Activated T-cell treated with anti-CD3 and anti-CD28 coated beads, Interleukin-2, amount 50 U/mL, for 4 hours (primary cell): ENCODE results near the gene EDEM1. TPM values are rescaled to one million over a fixed set of nuclear protein-coding genes. Genes with fewer than 3 reads are reported as not detected.

Experiments
- ATAC-seq, 2 donors: fragments of 200-7000 bp; cut with Tn5 transposase; one replicate each; pipeline ENCODE4 v1.10.0; 2021
- DNase-seq: peaks from one replicate; pipeline ENCODE4 v3.0.0-alpha.2; 2020
- H3K27me3 Mint-ChIP-seq: one replicate; pipeline ENCODE4 v1.8.0; 2021; ENCODE audit warnings: low read depth, mixed read lengths
- H3K36me3 Mint-ChIP-seq: one replicate; pipeline ENCODE4 v1.8.0; 2022; ENCODE audit warnings: mixed read lengths; ENCODE audit not compliant: insufficient read depth
- H3K4me1 Mint-ChIP-seq: one replicate; pipeline ENCODE4 v1.8.0; 2021; ENCODE audit warnings: low read depth, mixed read lengths
- H3K4me3 Mint-ChIP-seq: one replicate; pipeline ENCODE4 v1.8.0; 2021; ENCODE audit warnings: mild to moderate bottlenecking, moderate library complexity, mixed read lengths
- H3K9me3 Mint-ChIP-seq: one replicate; pipeline ENCODE4 v1.8.0; 2021; ENCODE audit warnings: mixed read lengths
- total RNA-seq, 3 donors: library from RNA; stranded (reverse); gene quantifications; one replicate each; pipeline ENCODE4 v1.2.1, GENCODE V29; 2021

EDEM1 gene
- total RNA-seq, 3 donors from 2014 or later, result 94.0 to 138 (median 97.2) TPM

GRCh38 chr3:5198986-5199731, 11.7 kb downstream of the EDEM1 start:
- DNase-seq, result no peak
- Mint-ChIP-seq H3K9me3 (peaks cover 13% of the 10 kb centered on the region), H3K4me1 (peaks cover 68% of the 10 kb centered on the region), H3K4me3 (no peak overlapping the region), H3K27me3 (no peaks in the 10 kb centered on the region), H3K36me3 (peaks cover 57% of the 10 kb centered on the region)
- ATAC-seq, result no peak

- Mint-ChIP-seq H3K36me3 (peaks cover 67% of the 10 kb centered on the region), H3K9me3 (peaks cover 7% of the 10 kb centered on the region), H3K27me3 (no peaks in the 10 kb centered on the region), H3K4me1 (peaks cover 59% of the 10 kb centered on the region), H3K4me3 (no peak overlapping the region)
- DNase-seq (no peak), ATAC-seq (no peak)
These were observed 14.0 kb downstream of the EDEM1 start for GRCh38 chr3:5201536-5201935.

DNA sequence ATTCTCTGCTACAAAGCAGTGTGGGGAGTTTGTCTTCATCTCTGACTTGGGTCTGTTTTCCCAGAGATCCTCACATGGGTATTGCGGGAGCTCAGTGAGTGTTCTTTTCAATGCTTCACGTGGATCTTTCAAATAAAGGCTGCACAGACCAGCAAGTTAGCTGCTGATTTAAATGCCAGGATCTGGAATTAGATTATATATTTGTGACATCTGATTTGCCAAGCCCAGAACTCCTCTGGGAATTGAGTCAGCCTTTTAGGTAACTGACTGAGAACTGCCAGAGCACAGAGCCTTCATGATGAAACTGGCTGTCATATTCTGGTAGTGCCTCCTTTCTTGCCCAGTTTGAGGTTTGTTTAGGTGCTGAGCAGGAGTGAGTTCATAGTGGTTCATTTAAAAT, 14.7 kb downstream of the EDEM1 start:
- H3K4me3 Mint-ChIP-seq, result no peak overlapping the region
- H3K36me3 Mint-ChIP-seq, result peaks cover 67% of the 10 kb centered on the region
- peaks cover 4% of the 10 kb centered on the region for H3K9me3 Mint-ChIP-seq
- DNase-seq, result no peak
- ATAC-seq, result no peak
- no peaks in the 10 kb centered on the region for H3K27me3 Mint-ChIP-seq
- H3K4me1 Mint-ChIP-seq, result peaks cover 52% of the 10 kb centered on the region

DNA sequence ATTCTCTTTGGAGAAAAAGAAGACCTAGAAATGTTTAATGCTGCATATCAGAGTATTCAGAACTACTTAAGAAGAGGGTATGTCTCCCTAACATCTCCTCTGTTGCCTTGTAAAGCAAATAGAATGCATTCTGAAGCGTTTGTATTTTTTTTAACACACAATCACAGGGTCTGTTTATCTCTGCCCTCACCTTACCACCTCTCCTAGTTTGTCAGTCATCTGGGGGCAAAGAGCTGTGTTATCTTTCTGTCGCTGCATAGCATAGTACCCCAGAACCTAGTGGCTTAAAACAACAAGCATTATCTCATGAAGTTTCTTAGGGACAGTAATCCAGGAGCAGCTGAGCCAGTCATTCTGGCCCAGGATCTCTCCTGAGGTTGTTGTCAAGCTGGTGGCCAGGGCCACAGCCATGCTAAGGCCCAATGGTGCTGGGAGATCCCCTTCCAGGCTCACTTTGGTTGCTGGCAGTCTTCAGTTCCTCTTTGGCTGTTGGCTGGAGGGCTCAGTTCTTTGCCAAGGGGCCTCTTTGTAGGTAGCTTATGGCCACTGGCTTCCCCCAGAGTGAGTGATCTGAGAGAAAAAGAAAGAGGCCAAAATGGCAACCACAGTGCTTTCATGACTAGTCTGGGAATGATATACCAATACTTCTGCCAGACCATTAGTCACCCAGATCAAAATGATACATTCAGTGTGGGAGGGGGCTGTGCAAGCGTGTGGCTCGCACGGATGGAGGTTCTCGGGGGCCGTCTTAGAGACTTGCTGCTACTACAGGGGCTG, 17.8 kb downstream of the EDEM1 start:
- H3K4me3 Mint-ChIP-seq, result no peak overlapping the region
- H3K4me1 Mint-ChIP-seq, result peaks cover 23% of the 10 kb centered on the region
- no peaks in the 10 kb centered on the region for H3K27me3 Mint-ChIP-seq
- ATAC-seq, result peak; percentile 94 to 95
- DNase-seq, result no peak
- H3K9me3 Mint-ChIP-seq, result no peaks in the 10 kb centered on the region
- peaks cover 76% of the 10 kb centered on the region for H3K36me3 Mint-ChIP-seq

DNA sequence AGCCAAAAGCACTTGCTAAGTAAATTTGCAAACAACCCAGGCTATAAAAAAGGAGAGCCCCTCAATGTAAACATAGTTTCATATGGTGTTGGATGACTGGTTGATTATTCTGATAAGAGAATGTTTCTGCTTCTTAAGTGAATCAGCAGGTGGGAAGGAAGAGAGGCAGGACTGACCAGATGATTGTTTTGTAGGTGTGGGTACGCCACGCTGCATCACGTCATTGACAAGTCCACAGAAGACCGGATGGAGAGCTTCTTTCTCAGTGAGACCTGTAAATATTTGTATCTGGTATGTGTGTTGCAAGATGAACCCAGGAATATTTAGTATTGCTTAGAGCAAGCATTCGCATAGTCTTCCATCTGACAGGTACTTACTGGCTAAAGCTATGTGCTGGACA, 23.4 kb downstream of the EDEM1 start:
- Mint-ChIP-seq H3K36me3 (peaks cover 84% of the 10 kb centered on the region), H3K9me3 (no peaks in the 10 kb centered on the region), H3K27me3 (no peaks in the 10 kb centered on the region), H3K4me3 (no peak overlapping the region), H3K4me1 (peaks cover 5% of the 10 kb centered on the region)
- DNase-seq (no peak), ATAC-seq (no peak)

- Mint-ChIP-seq H3K4me1 (peaks cover 1% of the 10 kb centered on the region), H3K36me3 (peaks cover 80% of the 10 kb centered on the region), H3K27me3 (no peaks in the 10 kb centered on the region), H3K4me3 (no peak overlapping the region), H3K9me3 (no peaks in the 10 kb centered on the region)
- ATAC-seq (peak in 1 of 2 donors; percentile 30), DNase-seq (no peak)
These were observed 25.4 kb downstream of the EDEM1 start for GRCh38 chr3:5212628-5213573.

GRCh38 chr3:5213574-5213966, 26.1 kb downstream of the EDEM1 start:
- ATAC-seq (peak in 1 of 2 donors; percentile 34), DNase-seq (no peak)
- Mint-ChIP-seq H3K27me3 (no peaks in the 10 kb centered on the region), H3K4me3 (no peak overlapping the region), H3K4me1 (peaks cover 1% of the 10 kb centered on the region), H3K9me3 (no peaks in the 10 kb centered on the region), H3K36me3 (peaks cover 78% of the 10 kb centered on the region)

DNA sequence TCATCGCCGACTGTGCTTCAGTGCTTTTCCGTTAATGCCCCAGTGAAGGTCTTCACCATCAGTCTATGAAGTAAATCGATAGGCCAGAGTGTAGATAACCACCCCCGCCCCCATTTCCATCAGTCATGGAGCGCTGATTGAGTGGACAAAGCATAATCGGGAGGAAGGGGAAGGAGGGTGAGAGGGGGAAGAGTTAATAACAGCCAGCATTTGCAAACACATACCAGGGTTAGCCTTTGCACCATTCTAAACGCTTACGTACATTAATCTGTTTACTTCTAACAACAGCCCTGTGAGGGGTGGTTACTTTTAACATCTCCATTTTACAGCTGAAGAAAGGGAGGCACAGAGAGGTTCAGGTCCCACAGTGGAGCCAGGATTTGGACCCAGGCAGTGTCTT, 26.8 kb downstream of the EDEM1 start:
- Mint-ChIP-seq H3K4me1 (peaks cover 1% of the 10 kb centered on the region), H3K9me3 (no peaks in the 10 kb centered on the region), H3K36me3 (peaks cover 72% of the 10 kb centered on the region)

DNA sequence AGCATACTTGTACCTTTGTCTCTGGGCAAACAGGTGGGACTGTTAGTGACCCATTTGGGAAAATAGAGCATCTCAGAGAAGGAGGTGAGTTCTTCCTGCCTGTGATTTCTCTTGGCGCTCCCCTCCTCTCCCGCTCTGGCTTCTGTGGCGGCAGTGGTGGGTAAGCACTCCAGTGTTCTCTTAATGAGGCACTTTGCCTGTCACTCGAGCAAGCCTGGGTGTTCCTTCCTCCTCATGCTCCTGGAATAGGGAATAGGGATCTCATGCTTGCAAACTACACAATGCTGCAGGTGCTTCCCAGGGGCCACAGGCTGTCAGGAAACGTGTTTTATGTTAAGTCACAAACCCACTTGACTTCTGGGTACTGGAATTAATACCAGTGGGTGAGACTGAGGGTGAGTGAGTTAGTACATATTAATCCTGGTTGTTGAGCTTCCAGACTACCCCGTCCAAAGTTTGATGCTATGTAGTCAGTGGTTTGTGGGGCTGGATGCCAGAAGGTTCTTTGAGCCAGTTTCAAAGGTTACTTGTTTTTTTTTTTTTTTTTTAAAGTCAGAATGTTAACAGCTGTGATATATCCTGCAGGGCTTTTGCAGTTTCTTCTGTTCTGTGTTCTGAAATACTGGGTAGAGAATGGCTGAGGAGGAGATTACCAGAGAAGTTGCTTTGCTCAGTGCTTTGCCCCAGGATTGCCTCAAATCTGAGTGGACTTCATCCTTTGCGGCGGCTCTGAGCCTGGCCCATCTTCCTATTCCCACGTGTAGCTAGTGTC, 30.5 kb downstream of the EDEM1 start:
- Mint-ChIP-seq H3K4me3 (no peak overlapping the region), H3K9me3 (no peaks in the 10 kb centered on the region), H3K4me1 (no peaks in the 10 kb centered on the region), H3K36me3 (peaks cover 51% of the 10 kb centered on the region), H3K27me3 (no peaks in the 10 kb centered on the region)
- no peak for ATAC-seq
- no peak for DNase-seq

More for the DNA sequence above, 26.8 kb downstream of the EDEM1 start:
- DNase-seq (no peak), ATAC-seq (no peak)
- no peaks in the 10 kb centered on the region for H3K27me3 Mint-ChIP-seq
- no peak overlapping the region for H3K4me3 Mint-ChIP-seq

- Mint-ChIP-seq H3K9me3 (no peaks in the 10 kb centered on the region), H3K27me3 (no peaks in the 10 kb centered on the region), H3K4me3 (no peak overlapping the region), H3K4me1 (no peaks in the 10 kb centered on the region), H3K36me3 (peaks cover 44% of the 10 kb centered on the region)
- no peak for DNase-seq
- ATAC-seq, result no peak
These were observed 31.3 kb downstream of the EDEM1 start for GRCh38 chr3:5218815-5219214.

DNA sequence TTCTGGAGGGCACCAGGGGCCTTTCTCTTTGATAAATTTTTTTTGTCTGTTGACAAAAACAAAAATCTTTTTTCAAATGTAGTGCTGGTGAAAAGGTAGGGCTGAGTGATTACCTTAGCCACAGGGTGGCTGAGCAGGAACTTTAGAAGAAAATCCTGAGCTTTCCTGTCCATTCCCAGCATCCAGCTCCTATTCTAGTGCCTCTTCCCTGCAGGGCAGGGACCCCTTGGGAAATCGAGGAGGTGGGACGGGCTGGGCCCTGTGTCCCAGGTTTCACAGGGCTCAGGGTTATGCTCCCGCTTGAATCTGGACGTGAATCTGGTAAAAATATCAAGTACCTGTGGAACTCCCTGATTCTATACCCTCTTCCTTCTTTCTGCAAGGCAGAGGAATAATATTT, 31.7 kb downstream of the EDEM1 start:
- DNase-seq (no peak), ATAC-seq (no peak)
- no peaks in the 10 kb centered on the region for H3K27me3 Mint-ChIP-seq
- peaks cover 40% of the 10 kb centered on the region for H3K36me3 Mint-ChIP-seq
- no peaks in the 10 kb centered on the region for H3K9me3 Mint-ChIP-seq
- H3K4me1 Mint-ChIP-seq, result no peaks in the 10 kb centered on the region
- no peak overlapping the region for H3K4me3 Mint-ChIP-seq

- H3K4me3 Mint-ChIP-seq, result no peak overlapping the region
- H3K9me3 Mint-ChIP-seq, result no peaks in the 10 kb centered on the region
- ATAC-seq (no peak), DNase-seq (no peak)
- peaks cover 33% of the 10 kb centered on the region for H3K36me3 Mint-ChIP-seq
- H3K27me3 Mint-ChIP-seq, result no peaks in the 10 kb centered on the region
- no peaks in the 10 kb centered on the region for H3K4me1 Mint-ChIP-seq
These were observed 32.7 kb downstream of the EDEM1 start for GRCh38 chr3:5220193-5220592.

GRCh38 chr3:5220667-5221431, 33.3 kb downstream of the EDEM1 start:
- ATAC-seq (no peak), DNase-seq (no peak)
- Mint-ChIP-seq H3K9me3 (no peaks in the 10 kb centered on the region), H3K27me3 (no peaks in the 10 kb centered on the region), H3K4me3 (no peak overlapping the region), H3K4me1 (no peaks in the 10 kb centered on the region), H3K36me3 (peaks cover 27% of the 10 kb centered on the region)
